Endodermal cell (in vitro differentiated cells): Measurements from ENCODE around the gene SETD7. TPM values are rescaled to one million over a fixed set of nuclear protein-coding genes. Genes with fewer than 3 reads are reported as not detected.

Source experiments
- DNase-seq: peaks from one replicate; pipeline ENCODE4 v3.0.0-alpha.2; 2017
- H3K27ac ChIP-seq: 2 replicates; pipeline ENCODE4 v1.5.1; 2013; ENCODE audit warnings: mild to moderate bottlenecking, low read depth, low read length, moderate library complexity
- H3K27me3 ChIP-seq: 2 replicates; pipeline ENCODE4 v1.6.1; 2013; ENCODE audit warnings: mild to moderate bottlenecking, low read length, moderate library complexity; ENCODE audit not compliant: insufficient read depth, control insufficient read depth, poor library complexity, severe bottlenecking
- H3K36me3 ChIP-seq: 2 replicates; pipeline ENCODE4 v1.7.0; 2013; ENCODE audit warnings: mild to moderate bottlenecking, low read length, moderate library complexity; ENCODE audit not compliant: control insufficient read depth, insufficient read depth
- H3K4me1 ChIP-seq: one replicate; pipeline ENCODE4 v1.7.0; 2013; ENCODE audit warnings: low read length; ENCODE audit not compliant: control insufficient read depth, insufficient read depth
- H3K4me3 ChIP-seq: 2 replicates; pipeline ENCODE4 v1.5.1; 2013; ENCODE audit warnings: mild to moderate bottlenecking, low read length, moderate library complexity
- H3K9ac ChIP-seq: 2 replicates; pipeline ENCODE4 v1.6.1; 2013; ENCODE audit warnings: mild to moderate bottlenecking, low read length, moderate library complexity; ENCODE audit not compliant: poor library complexity, severe bottlenecking; ENCODE audit errors: extremely low read depth
- H3K9me3 ChIP-seq: 2 replicates; pipeline ENCODE4 v1.6.1; 2013; ENCODE audit warnings: mild to moderate bottlenecking, low read length, moderate library complexity; ENCODE audit not compliant: control insufficient read depth
- H3K27ac Mint-ChIP-seq: 2 replicates; pipeline ENCODE4 v1.8.0; 2020; ENCODE audit warnings: mixed read lengths
- H3K27me3 Mint-ChIP-seq: 2 replicates; pipeline ENCODE4 v1.8.0; 2021; ENCODE audit warnings: mild to moderate bottlenecking, mixed read lengths; ENCODE audit not compliant: insufficient read depth
- H3K36me3 Mint-ChIP-seq: 2 replicates; pipeline ENCODE4 v1.8.0; 2020; ENCODE audit warnings: low read depth, mixed read lengths
- H3K4me1 Mint-ChIP-seq: 2 replicates; pipeline ENCODE4 v1.8.0; 2020; ENCODE audit warnings: mixed read lengths
- H3K4me3 Mint-ChIP-seq: 2 replicates; pipeline ENCODE4 v1.8.0; 2020; ENCODE audit warnings: mild to moderate bottlenecking, moderate library complexity, mixed read lengths
- H3K9me3 Mint-ChIP-seq: 2 replicates; pipeline ENCODE4 v1.8.0; 2020; ENCODE audit warnings: mild to moderate bottlenecking, mixed read lengths
- WGBS, 2 experiments: methylation state at CpG; one replicate each; pipeline versions ENCODE4 v1.1.5 to v1.1.7; 2013; ENCODE audit warnings: missing lambda C conversion rate in 2 of 2, mixed read lengths in 1 of 2; ENCODE audit not compliant: insufficient coverage in 1 of 2, insufficient read length in 1 of 2; 5-methylcytosine and 5-hydroxymethylcytosine counted together
- total RNA-seq, 2 donors: library from RNA; stranded (reverse); fragmentation: NEBNext Ultra II Directional in 1 of 2; extraction: Animal tissue kit (Norgen Biotek cat#: 25700) in 1 of 2; gene quantifications; 2 replicates in 1 of 2; 3 replicates in 1 of 2; pipeline ENCODE4 v1.2.1, GENCODE V29; 2021
- TF ChIP-seq, protein P1 (sequence below): fragments of 200-600 bp; sonication (generic); conservative IDR thresholded peaks from 2 replicates; pipeline ENCODE4 v1.5.0; 2021; ENCODE audit warnings: antibody characterized with exemption, mild to moderate bottlenecking

The SETD7 gene
- total RNA-seq, 2 donors from 2014 or later, result 13.8 to 19.4 TPM

DNA sequence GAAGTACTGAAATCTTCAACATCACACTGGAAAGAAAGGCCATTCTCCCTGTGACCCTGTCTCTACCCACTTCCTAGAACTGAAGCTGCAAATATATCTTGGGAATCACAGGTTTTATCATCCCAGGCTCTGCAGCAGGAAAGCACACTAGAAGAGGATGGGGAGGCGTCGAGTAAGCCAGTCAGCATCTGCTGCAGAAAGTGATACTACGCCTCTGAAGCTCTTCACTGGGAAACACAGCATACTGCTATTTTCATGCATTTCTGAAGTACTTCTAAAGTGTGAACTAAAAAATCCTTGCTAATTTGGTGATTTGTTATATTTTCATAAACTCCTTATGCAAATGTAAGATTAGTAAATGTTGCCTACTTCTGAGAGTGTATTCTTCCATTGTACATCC, 73.0 kb downstream of the SETD7 start:
- no peak for DNase-seq
- H3K4me1 Mint-ChIP-seq, result no peaks in the 10 kb centered on the region
- no peaks in the 10 kb centered on the region for H3K27me3 Mint-ChIP-seq
- no peak overlapping the region for H3K27ac Mint-ChIP-seq
- H3K4me3 ChIP-seq, result no peak overlapping the region
- H3K36me3 Mint-ChIP-seq, result no peaks in the 10 kb centered on the region
- no peak overlapping the region for H3K9ac ChIP-seq
- H3K9me3 ChIP-seq, result no peaks in the 10 kb centered on the region
- no peaks in the 10 kb centered on the region for H3K27me3 ChIP-seq
- no peaks in the 10 kb centered on the region for H3K4me1 ChIP-seq
- TF ChIP-seq, protein P1, sequence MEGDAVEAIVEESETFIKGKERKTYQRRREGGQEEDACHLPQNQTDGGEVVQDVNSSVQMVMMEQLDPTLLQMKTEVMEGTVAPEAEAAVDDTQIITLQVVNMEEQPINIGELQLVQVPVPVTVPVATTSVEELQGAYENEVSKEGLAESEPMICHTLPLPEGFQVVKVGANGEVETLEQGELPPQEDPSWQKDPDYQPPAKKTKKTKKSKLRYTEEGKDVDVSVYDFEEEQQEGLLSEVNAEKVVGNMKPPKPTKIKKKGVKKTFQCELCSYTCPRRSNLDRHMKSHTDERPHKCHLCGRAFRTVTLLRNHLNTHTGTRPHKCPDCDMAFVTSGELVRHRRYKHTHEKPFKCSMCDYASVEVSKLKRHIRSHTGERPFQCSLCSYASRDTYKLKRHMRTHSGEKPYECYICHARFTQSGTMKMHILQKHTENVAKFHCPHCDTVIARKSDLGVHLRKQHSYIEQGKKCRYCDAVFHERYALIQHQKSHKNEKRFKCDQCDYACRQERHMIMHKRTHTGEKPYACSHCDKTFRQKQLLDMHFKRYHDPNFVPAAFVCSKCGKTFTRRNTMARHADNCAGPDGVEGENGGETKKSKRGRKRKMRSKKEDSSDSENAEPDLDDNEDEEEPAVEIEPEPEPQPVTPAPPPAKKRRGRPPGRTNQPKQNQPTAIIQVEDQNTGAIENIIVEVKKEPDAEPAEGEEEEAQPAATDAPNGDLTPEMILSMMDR, result no peak
- no peaks in the 10 kb centered on the region for H3K9me3 Mint-ChIP-seq
- H3K36me3 ChIP-seq, result no peaks in the 10 kb centered on the region
- WGBS, 2 experiments, result 87 to 100% methylated on average over 3 of the region's 3 CpGs
- H3K27ac ChIP-seq, result no peak overlapping the region
- H3K4me3 Mint-ChIP-seq, result no peak overlapping the region

DNA sequence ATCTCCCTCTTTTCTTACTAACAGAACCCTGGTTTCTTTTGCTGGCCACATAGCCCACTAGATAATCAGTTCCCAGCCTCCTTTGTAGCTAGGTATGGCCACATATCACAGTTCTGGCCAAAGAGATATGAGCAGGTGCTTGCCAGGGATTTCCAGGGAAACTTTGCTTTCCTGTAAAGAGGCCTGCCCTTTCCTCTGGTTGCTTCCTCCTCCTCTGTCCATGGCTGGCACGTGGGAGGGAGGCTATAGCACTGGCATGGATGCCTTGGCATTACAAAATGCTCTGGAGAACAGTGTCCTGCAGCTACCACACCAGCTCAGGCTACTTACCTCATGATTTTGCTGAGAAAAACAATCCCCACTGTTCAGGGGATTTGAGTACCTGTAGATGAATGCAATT, 74.6 kb downstream of the SETD7 start:
- Histone ChIP-seq H3K27me3 (no peaks in the 10 kb centered on the region), H3K4me3 (no peak overlapping the region), H3K9ac (no peak overlapping the region), H3K9me3 (no peaks in the 10 kb centered on the region), H3K4me1 (no peaks in the 10 kb centered on the region), H3K27ac (no peak overlapping the region), H3K36me3 (no peaks in the 10 kb centered on the region)
- H3K4me3 Mint-ChIP-seq, result no peak overlapping the region
- H3K27ac Mint-ChIP-seq, result no peak overlapping the region
- WGBS, 2 experiments, result 78% methylated on average over 1 of the region's 1 CpG; no CpG with 5 or more reads in 1 of the 2 experiments
- no peaks in the 10 kb centered on the region for H3K9me3 Mint-ChIP-seq
- no peaks in the 10 kb centered on the region for H3K27me3 Mint-ChIP-seq
- H3K36me3 Mint-ChIP-seq, result no peaks in the 10 kb centered on the region
- TF ChIP-seq, protein P1, result no peak
- H3K4me1 Mint-ChIP-seq, result no peaks in the 10 kb centered on the region
- DNase-seq, result no peak

DNA sequence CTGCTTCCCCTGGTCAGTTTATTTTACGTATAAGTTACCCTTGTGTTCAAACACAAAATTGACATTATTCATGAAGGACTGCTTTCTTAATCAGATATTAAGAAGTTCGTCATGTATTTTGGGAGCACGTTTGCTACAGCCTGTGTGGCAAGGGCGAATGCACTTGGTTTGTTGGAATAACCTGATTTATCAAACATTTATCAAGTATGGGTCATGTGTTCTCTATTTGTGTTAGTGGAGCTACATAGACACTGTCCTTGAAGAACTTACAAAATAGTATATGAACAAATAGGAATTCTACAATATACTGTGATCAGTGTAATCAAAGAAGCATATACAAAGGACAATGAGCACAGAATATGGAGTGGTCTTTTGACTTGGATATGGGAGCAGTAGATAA, 79.7 kb downstream of the SETD7 start:
- H3K4me1 ChIP-seq, result no peaks in the 10 kb centered on the region
- Mint-ChIP-seq H3K27me3 (no peaks in the 10 kb centered on the region), H3K36me3 (peaks cover 22% of the 10 kb centered on the region), H3K4me3 (no peak overlapping the region), H3K27ac (no peak overlapping the region), H3K9me3 (peaks cover 9% of the 10 kb centered on the region), H3K4me1 (no peaks in the 10 kb centered on the region)
- H3K36me3 ChIP-seq, result peaks cover 22% of the 10 kb centered on the region
- H3K27me3 ChIP-seq, result no peaks in the 10 kb centered on the region
- H3K9ac ChIP-seq, result no peak overlapping the region
- 97 to 100% methylated on average over 2 to 4 of the region's 4 CpGs for WGBS, 2 experiments
- DNase-seq, result no peak
- no peak overlapping the region for H3K27ac ChIP-seq
- H3K4me3 ChIP-seq, result no peak overlapping the region
- TF ChIP-seq, protein P1, result no peak
- peaks cover 20% of the 10 kb centered on the region for H3K9me3 ChIP-seq
